ENCODE measurements around the gene GUCY1B1.

DNA sequence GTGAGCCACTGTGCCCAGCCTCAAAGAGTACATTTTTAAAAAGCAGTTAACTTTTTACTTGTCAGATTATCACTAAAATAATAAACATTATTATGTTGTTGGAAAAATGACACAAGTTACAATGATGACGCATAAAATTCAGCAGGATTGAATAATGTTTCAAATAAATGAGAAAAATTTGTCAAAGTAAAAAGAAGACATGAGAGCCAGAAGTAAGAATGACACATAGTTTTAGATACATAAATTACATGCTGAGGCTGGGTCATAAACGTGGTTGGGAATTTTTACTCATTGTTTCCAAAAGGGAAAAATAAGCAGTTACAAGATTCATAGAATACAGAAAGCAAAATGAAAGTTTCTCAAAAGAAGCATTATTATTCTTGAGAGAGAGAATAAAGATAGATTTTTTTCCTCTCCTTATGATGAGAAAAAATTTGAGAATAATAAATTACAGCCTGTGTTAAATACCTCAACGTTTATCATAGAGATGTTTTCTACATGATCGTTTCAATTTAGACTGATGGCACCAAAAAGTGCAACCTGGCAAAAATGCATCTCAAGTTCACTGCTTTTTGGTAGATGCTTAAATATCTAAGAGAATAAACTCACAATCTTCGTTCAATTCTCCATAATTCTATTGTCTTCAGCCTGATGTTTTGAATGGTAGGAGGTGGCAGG, 40.4 kb downstream of the GUCY1B1 start:
- TF ChIP-seq POLR2A (IDR thresholded peaks at IDR 0.05; ENCODE audit: extremely low read depth, insufficient read length), result no peak
- TF ChIP-seq CTCF (IDR thresholded peaks at IDR 0.05; ENCODE audit: low read depth, low read length), result no peak
- TF ChIP-seq, protein P1, sequence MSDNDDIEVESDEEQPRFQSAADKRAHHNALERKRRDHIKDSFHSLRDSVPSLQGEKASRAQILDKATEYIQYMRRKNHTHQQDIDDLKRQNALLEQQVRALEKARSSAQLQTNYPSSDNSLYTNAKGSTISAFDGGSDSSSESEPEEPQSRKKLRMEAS (IDR thresholded peaks at IDR 0.05; ENCODE audit: low read depth, low read length), result no peak
- TF ChIP-seq MYC (IDR thresholded peaks at IDR 0.05; ENCODE audit: low read depth, low read length), result no peak
